GM19240 (cell line): ENCODE measurements around the gene CARMIL1.
A peak's percentile ranks its signal among the peaks of the same experiment; 100 is the strongest.

ENCODE experiments used
- DNase-seq: peaks from one replicate; pipeline ENCODE4 v3.0.0; 2011; ENCODE audit warnings: low spot score; ENCODE audit not compliant: insufficient read length

Gene CARMIL1

DNA sequence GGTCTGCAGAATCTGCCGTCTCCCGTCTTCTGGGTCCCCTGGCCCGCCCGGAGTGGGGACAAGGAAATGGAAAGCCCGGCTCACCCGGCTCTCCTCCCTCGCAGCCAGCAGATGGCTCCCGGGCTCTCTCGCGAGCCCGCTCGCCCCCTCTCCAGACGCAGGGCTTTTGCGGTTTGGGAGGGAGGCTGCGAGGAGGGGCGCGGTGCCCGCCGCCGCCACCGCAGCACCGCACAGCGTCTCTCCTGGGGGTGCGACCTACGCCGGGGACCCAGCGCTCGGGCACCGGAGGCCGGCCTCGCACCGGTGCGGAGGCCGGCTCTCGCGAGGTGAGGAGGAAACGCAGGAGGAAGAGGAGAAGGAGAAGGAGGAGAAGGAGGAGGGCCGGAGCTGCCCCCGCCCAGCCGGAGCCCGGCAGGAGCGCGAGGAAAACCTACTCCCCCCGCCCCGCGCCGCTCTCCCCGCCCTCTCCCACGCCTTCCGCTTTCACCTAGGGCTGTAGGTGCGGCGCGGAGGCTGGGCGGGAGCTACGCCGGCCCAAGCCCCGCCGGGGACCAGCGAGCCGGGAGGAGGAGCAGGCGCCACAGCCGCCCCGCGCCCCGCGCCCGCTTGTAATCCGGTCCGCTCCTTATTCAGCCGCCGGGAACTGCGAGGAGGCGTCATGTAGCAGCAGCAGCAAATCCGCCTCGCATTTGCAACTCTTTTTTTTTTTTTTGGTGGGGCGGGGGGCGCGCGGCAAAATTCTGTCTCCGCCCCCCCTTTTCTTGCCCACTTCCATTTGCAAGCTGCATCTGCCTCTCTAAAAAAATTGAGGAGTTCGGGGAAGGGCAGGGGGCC, at the start of gene CARMIL1:
TSS of gene CARMIL1 (plus strand) at position 461 of the 834 bp plus-strand sequence. CDS start 422 bp downstream, outside the sequence.
- peak; percentile 69 for DNase-seq

DNA sequence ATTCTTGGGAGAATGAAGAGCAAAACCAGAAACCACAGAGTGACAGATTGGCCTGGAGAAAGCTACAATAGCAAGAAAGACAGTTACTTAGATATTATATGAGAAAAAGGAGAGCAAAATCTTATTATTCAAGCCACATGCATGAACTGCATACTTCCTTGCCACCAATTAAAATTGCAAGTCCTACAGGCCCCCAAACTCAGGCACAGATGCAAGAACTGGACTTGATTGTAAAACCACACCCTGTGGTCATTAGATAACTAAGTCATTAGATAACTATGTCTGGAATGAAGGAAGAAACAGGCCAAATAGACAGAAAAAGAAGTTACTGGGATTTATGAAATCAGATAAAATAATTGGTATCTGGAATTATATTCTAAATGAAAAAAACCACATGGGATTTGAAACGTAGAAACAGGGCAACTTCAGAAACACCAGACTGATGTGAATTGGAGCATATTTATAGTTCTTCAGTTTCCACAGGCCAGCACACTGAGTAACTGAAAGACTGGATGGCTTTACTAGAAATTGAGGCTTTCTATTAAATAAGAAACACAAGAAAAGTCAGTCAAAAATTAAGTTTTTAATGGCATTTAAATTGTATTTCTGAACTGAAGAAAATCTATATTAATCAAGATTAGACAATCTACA, 49.4 kb upstream of the CARMIL1 start:
- no peak for DNase-seq

DNA sequence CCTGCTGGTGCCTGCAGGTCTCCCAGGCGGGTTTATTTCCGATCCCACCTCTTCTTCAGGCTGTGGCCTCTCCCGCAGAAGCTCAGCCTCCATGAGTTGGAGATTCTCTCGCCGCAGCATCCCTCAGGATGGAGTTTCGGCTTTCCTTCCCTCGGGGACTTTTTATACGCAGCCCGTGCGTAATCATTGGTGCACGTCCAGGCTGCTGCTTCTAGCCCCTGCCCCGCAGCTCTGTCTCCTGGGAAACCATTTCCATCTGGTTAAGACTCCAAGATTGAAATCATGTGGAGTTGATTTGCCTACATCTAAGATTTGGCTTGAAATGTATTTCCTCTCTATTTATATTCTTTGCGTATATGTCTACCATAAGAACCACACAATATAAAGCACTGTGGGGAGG, 46.7 kb upstream of the CARMIL1 start:
- no peak for DNase-seq

DNA sequence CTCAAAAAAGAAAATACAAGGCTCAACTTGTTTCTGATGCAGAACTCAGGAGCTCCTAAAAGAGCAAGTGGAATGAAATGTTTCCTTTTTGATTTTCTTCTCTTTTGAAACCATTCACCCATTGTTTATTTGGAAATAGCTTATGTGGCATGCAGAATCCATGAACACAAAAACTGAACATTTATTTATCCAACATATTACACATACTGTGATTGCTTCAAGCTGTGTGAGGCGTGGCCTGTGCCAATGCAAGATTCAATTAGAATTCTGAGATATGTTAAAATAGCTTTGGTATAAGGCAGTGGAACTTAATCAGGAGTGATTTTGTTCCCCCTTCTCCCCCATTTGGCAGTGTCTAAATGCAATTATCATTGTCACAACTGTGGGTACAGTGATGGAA, 45.9 kb upstream of the CARMIL1 start:
- no peak for DNase-seq

DNA sequence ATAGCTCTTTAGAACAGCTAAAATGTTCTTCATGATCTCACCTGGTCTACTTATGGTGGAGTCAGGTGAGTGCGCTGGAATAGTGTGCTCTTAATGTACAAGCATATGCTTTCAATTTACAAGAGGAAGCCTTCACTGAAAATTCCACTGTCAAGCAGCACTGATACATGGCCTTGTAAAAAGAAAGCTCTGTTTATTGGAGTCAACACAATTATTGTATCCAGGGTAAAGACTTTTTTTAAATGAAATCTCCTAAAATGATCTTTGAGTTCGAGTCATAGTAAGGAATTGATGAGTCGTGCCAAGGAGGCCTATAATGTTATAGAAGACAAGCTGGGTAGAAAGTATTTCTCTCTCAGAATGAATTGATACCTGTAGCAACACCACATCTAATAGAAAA, 41.6 kb upstream of the CARMIL1 start:
- no peak for DNase-seq

DNA sequence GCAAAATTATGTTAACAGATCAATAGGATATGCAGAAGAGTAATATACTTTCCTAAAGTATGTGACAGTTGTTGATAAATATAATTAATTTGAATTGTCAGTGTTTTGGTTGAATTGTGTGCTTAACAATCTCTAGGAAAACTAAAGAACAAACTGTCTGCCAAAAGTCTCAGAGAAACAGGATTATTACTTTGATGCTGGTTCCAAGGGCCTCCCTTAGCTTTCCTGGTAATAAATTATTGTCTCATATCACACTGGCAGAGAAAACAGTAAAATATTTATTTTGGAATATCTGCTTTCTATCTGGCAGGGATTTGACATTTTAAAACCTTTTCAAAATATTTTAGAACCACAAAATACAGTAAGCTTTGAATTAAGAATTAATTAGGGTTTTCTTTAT, 40.1 kb upstream of the CARMIL1 start:
- no peak for DNase-seq

DNA sequence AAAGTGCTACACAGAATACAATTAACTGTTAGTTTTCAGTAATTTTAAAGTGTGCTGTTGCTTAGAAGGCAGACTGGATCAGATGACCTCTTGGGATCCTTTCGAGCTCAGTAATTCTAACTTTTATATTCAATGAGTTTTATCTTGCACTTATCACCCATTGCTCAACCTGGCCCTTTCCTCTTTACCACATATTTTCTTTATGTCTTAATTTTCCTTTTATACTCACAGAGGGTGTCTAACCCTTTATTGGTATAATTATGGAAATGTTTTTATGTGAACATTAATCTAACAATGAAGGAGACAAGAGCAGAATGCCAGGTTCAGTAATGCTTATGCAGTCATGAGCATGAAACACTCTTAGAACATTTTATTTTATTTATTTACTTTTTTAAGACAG, 39.7 kb upstream of the CARMIL1 start:
- DNase-seq, result no peak

DNA sequence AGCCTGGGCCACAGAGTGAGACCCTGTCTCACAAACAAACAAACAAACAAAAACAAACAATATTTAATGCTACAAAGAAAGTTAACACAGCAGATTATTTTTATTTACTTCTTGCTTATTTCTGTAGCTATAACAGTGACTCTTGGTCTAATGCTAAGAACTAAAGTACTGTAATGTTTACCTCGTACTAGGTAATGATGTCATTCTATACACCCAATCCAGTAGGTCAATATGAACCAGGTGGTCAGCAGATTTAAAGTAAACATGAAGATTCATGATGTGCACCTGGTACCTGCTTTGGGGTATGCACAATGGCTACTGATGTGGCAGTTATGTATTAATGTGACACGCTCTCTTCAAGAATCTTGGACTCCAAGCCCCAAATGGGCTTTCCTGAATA, 36.6 kb upstream of the CARMIL1 start:
- no peak for DNase-seq

DNA sequence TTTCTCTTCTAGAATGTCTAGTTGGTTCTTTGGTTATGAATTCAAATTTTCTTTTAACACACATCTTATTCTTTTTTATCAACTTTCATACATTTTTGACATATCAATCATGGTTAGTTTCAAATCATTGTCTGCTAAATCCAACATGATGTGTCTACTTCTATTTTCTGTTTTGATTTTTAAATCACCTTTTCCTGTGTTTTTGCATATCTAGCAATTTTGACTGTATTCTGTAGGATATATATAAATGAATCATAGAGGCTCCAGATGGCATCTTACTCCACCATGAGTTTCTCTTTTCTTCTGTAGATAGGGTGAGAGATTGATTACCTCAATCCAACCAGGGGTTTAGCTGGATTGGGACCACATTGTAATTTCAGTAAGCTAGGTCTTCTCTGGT, 34.3 kb upstream of the CARMIL1 start:
- no peak for DNase-seq

DNA sequence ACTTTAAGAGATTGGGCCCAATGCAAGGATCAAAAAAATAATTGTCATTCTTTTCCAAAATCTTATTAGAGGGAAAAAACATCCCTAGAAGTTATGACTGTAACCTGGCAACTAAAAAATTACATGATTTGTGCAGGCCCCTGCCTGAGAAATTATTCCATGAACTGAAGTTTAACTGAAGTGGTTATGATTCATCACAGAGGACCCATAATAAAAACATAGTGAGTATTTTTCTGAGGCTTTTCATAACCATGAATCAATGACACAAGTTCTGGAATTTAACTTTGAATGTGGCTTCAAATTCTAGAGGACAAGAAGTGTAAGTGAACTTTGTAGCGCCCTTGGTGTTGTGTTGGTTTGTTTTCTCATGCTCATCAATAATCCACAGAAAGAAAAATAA, 31.1 kb upstream of the CARMIL1 start:
- DNase-seq, result no peak

DNA sequence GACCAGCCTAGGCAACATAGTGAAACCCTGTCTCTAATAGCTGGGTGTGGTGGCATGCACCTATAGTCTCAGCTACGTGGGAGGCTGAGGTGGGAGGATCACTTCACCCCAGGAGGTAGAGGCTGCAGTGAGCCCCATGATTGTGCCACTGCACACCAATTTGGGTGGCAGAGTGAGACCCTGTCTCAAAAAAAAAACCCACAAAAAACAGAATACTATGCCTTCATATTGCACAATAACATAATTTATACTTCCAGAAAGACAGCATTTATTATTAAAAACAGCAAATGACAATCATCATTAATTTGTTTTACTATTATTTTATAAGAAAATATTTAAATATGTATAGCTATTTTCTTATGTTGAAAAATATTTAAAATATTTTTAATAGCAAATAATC, 30.0 kb upstream of the CARMIL1 start:
- DNase-seq, result no peak

DNA sequence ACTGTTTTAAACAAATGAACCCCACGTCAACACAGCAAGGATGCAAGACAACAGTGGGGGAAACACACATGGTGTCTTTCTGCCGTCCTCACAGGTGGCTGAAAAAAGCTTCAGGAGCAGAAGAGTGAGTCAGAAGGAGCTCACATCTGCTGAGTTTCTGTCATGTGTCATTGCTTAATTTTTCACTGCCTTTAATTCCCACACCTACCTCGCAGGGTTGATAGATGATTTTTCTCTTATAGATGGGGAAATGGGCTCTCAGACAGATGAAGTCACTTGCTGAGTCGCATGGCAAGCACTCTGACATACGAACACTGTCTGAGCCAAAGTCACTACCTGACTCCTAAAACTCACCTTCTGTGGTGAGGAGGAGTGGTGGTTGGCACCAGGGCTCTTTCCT, 28.3 kb upstream of the CARMIL1 start:
- no peak for DNase-seq

DNA sequence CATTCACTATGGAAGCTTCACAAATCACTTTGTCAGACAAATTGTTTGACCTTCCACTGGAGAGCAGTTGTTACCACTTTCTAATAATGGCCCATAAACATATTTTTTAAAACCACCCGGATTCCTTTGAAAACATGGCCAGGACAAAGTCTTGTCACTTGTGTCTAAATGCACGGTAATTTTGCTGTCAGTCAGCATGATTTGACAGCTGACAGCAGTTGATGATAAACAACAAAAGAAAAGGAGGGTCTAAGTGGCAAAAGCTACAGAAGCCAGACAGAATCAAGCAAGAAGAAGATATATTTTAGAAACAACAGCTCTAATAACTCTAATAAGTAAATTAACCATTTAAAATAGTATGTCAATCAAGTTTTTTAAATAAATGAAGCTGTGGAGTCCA, 27.7 kb upstream of the CARMIL1 start:
- DNase-seq, result no peak

DNA sequence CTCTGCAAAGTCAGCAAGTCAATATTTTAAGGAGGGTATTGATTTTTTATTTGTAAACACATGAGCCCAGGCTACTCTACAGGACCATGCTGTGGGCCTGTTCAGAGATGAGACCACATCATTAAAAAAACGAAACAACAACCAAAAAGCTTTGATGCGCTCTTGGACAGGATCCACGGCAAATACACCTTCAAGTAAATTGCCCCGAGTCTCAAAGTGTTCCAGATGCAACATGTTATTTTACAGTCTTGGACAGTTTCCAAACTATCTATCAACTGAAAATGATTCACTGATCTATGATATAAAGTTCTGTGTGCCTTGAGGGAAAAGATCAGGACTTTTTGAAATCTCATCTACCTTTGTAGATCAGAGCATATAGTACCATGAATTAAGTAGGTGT, 25.8 kb upstream of the CARMIL1 start:
- no peak for DNase-seq

DNA sequence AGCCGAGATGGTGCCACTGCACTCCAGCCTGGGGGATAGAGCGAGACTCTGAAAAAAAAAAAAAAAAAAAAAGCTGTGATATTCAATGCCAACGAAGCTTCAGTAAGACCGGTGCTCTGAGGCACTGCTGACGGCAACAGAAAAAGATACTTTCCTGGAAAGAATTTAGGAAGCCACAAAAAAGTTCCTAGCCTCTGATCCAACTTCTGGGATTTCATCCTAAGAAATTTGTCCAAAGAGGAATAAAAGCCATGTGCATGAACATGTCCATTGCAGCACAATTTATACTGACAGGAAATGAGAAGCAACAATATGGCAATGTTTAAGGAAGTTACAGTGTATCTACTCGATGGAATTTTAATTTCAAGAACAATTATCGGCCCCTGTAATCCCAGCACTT, 24.5 kb upstream of the CARMIL1 start:
- no peak for DNase-seq

DNA sequence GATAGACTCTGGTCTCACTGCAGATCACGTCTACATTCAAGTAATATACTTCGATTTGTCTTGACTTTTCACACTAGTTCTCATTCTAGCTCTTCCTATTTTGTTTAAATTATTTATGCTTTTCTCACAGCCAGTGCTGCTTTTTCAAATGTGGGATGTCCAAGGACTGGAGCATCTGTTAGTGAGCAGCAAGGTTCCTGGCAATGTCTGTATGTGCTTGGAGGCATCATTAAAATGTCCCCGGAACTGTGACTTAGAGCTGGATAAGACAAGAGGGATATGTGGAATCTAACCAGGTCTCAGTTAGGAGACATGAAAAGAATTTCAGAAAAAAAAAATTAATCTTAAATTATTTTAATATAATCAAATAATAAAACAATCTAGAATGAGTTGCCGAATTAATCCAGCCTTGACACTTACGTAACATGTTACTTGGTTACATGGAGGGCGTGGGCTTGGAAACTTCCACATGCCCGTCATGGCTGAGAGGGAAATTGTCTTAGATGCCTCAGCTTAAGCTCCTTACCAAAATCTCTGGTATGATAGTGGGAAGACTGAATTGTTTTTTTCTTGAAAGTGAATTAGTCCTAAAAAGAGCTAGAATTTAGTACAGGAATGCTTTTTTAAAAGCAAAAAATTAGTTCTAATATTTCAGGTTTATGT, 21.4 kb upstream of the CARMIL1 start:
- no peak for DNase-seq

DNA sequence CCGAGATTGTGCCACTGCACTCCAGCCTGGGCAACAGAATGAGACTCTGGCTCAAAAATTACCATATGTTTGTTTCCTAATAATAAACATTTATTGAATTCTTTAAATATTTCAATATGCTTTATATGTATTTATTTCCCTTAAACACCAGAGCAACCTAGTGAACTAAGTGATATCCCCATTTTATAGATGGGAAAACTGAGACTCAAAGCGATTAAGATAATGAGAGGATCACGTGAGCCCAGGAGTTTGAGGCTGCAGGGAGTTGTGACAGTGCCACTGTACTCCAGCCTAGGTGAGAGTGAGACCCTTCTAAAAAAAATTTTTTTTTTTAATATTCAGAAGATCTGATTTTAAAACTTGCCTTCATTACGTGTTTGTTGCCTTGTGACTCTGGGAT, 19.4 kb upstream of the CARMIL1 start:
- DNase-seq, result no peak

DNA sequence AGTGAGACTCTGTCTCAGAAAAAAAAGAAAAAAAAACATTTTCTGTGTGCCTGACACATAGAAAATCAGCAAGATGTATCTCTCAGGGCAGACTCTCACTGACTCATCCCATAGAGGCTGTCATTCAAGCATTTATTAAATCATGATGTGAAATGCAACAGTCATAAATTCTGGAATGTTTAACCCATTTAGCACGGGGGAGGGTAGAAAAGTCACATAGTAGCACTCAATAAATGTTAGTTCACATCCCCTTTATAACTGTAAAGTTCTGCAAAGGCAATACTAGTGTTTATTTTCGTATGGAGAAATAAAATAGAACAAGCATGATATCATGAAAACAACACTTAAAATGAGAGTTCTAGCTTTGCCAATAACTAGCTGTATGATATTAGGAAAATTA, 15.5 kb upstream of the CARMIL1 start:
- no peak for DNase-seq

DNA sequence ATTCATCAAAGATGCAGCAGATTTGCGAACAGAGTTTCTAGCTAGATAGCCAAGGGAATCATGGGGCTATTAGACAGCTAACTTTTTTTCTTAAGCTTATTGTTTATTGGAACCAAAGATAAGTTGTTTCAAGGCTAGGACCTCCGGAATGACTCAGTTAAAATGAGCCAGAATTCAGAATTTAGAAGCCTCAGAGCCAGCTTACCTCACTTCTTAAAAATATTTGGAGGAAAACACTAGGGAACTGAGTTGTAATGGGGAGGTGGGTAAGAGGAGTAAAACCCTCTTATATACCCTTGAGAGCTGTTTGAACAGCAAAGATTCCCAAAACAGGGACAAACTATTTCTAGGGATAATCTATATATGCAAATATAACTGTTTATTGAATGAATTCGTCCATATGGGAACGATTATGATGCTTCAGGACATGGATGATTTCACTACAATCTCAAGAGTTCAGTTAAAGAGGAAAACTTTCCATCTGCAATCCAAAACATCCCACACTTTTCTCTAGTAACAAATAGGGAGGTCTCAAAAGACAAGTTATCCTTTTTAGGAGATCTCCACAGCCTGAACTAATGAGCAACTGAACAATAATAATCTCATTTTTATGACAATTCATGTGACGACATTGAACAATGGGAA, 12.6 kb upstream of the CARMIL1 start:
- no peak for DNase-seq

DNA sequence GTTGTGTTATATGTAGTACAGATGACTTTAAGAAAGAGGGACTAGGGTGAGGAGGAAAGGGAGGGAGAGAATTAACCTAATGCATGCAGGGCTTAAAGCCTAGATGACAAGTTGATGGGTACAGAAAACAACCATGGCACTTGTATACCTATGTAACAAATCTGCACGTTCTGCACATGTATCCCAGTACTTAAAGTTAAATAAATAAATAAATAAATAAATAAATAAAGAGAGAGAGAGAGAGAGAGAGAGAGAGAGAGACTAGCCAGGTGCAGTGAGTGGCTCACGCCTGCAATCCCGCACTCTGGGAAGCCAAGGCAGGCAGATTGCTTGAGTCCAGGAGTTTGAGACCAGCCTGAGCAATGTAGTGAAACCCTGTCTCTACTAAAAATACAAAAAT, 11.5 kb upstream of the CARMIL1 start:
- DNase-seq, result no peak

DNA sequence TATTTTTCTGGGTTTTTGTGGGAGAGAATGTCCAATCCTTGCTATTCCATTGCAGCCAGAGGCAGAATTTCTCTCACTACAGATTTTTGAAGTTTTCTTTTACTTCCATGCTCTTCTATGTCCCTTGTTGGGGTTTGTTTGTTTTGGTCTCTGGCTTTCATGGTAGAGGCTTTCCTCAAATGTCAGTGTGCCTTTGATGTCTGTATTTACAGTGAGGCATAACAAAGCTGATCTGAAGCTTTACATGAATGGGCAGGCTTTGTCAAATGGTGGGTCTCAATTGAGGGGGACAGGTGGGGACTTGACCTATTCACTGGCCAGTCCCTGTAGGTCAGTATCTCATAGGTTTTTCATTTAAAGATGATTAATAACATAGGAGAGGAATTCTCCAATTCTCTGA, 8.6 kb upstream of the CARMIL1 start:
- DNase-seq, result no peak

DNA sequence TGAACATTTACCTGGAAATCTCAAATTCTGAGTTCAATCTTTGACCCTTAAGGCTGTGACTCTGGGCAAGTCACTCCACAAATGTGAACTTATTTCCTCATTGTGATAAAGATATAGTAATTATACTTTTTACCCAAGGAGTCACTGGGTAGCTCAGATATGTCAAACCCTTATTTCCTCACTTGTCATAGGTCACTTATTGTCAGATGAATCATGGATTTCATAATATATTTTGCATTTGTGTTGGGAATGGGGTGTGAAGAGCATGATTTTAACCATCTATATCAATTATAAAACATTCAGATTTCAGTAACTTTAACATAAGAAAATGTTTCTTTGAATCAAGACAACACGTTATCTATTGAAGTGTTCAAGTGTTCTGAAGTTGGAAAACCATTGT, 3.7 kb upstream of the CARMIL1 start:
- DNase-seq, result no peak
